GM12878 (cell line): Measurements from ENCODE around the gene ANO10. TPM values are rescaled to one million over a fixed set of nuclear protein-coding genes. Genes with fewer than 3 reads are reported as not detected.

Experiments
- ATAC-seq: fragments of 200-7000 bp; cut with Tn5 transposase; 3 replicates; pipeline ENCODE4 v1.9.1; 2020; ENCODE audit warnings: mild to moderate bottlenecking, moderate library complexity
- BruUV-seq: library from RNA; stranded (reverse); fragments of 400-500 nt; replicated peaks from 2 replicates; lab custom pipeline; 2021; lab: Mats Ljungman, UMichigan
- CTCF ChIA-PET: fragments of 300-600 bp; sonication (Branson Sonifier 250); formaldehyde crosslinking; extraction: SDS; loops from one replicate; lab custom pipeline; 2021; ENCODE audit warnings: inconsistent platforms; lab: Yijun Ruan, JAX
- POLR2A ChIA-PET: fragments of 350-600 bp; formaldehyde crosslinking; extraction: SDS; loops from one replicate; lab custom pipeline; 2021; ENCODE audit warnings: inconsistent platforms; lab: Charles Lee
- RAD21 ChIA-PET: fragments of 300-600 bp; sonication (Branson Sonifier 250); formaldehyde crosslinking; loops from one replicate; lab custom pipeline; 2023; ENCODE audit warnings: antibody characterized with exemption; ENCODE audit not compliant: unreplicated experiment; lab: Charles Lee
- SMC1A ChIA-PET: fragments of 300-600 bp; sonication (Branson Sonifier 250); formaldehyde crosslinking; loops from one replicate; lab custom pipeline; 2023; ENCODE audit not compliant: unreplicated experiment, uncharacterized antibody; lab: Charles Lee
- DNase-seq: peaks from one replicate; pipeline ENCODE4 v3.0.0-alpha.2; 2011; ENCODE audit warnings: low read depth, low spot score
- FAIRE-seq: peaks from 3 replicates; lab custom pipeline; 2011; peaks lifted over from hg19 to GRCh38; lab: Jason Lieb, UNC
- H2AFZ ChIP-seq: 2 replicates; pipeline ENCODE4 v1.6.0; 2011; ENCODE audit warnings: low read depth, low read length, control low read depth; ENCODE audit not compliant: control insufficient read depth
- H3K27ac ChIP-seq: 2 replicates; pipeline ENCODE4 v1.5.1; 2011; ENCODE audit warnings: control low read depth; ENCODE audit not compliant: control insufficient read depth, insufficient read depth
- H3K27me3 ChIP-seq, 2 experiments: replicated peaks in 1 of 2; 2 replicates each; pipeline versions ENCODE4 v1.6.0 to v1.6.1; 2011; ENCODE audit warnings: low read length in 1 of 2; ENCODE audit not compliant: control insufficient read depth in 2 of 2, insufficient read depth in 2 of 2
- H3K36me3 ChIP-seq, 2 experiments: 2 replicates each; pipeline ENCODE4 v1.5.1; 2011; ENCODE audit warnings: low read length in 1 of 2; ENCODE audit not compliant: control insufficient read depth in 2 of 2, insufficient read depth in 2 of 2
- H3K4me1 ChIP-seq: 2 replicates; pipeline ENCODE4 v1.6.1; 2011; ENCODE audit warnings: mild to moderate bottlenecking, low read length, moderate library complexity, mixed read lengths; ENCODE audit not compliant: control insufficient read depth, insufficient read depth
- H3K4me2 ChIP-seq: 2 replicates; pipeline ENCODE4 v1.6.0; 2011; ENCODE audit warnings: control low read depth; ENCODE audit not compliant: control insufficient read depth, insufficient read depth
- H3K4me3 ChIP-seq: fragments of 200-600 bp; sonication (generic); 2 replicates; pipeline ENCODE4 v1.5.1; 2016
- H3K79me2 ChIP-seq: 2 replicates; pipeline ENCODE4 v1.6.0; 2011; ENCODE audit warnings: low read length; ENCODE audit not compliant: control insufficient read depth, insufficient read depth
- H3K9ac ChIP-seq: 2 replicates; pipeline ENCODE4 v1.8.0; 2011; ENCODE audit warnings: low read length, control low read depth, mixed read lengths; ENCODE audit not compliant: control insufficient read depth, insufficient read depth
- H3K9me3 ChIP-seq: replicated peaks from 3 replicates; pipeline ENCODE4 v1.5.1; 2011; ENCODE audit warnings: mild to moderate bottlenecking, low read length; ENCODE audit not compliant: control insufficient read depth, insufficient read depth
- H4K20me1 ChIP-seq: 2 replicates; pipeline ENCODE4 v1.6.0; 2011; ENCODE audit not compliant: control insufficient read depth, insufficient read depth
- CEBPZ ChIP-seq: fragments of 150-350 bp; IDR thresholded peaks from 2 replicates; pipeline ENCODE4 v1.6.1; 2016; ENCODE audit warnings: low read depth, low read length
- CREB1 ChIP-seq: IDR thresholded peaks from 2 replicates; pipeline ENCODE4 v1.6.1; 2012; ENCODE audit warnings: low read depth, mild to moderate bottlenecking, inconsistent platforms
- CTCF ChIP-seq, 3 experiments: IDR thresholded peaks in 2 of 3; conservative IDR thresholded peaks in 1 of 3; 2 replicates each; pipeline ENCODE4 v1.5.1; 2011; ENCODE audit warnings: low read depth in 3 of 3, low read length in 3 of 3, mild to moderate bottlenecking in 3 of 3, control low read depth in 2 of 3, moderate library complexity in 2 of 3, inconsistent platforms in 1 of 3, mixed read lengths in 1 of 3; ENCODE audit not compliant: control insufficient read depth in 2 of 3, insufficient read depth in 1 of 3; ENCODE audit errors: extremely low read depth in 1 of 3
- EZH2 ChIP-seq: IDR thresholded peaks from 2 replicates; pipeline ENCODE4 v1.6.1; 2012; ENCODE audit warnings: low read depth, mild to moderate bottlenecking, control low read depth, inconsistent platforms, low read length, borderline replicate concordance; ENCODE audit not compliant: control insufficient read depth
- GABPA ChIP-seq: IDR thresholded peaks from 2 replicates; pipeline ENCODE4 v1.6.1; 2014; ENCODE audit warnings: antibody characterized with exemption, low read depth, mild to moderate bottlenecking, inconsistent platforms
- GATAD2B ChIP-seq: fragments of 450-650 bp; conservative IDR thresholded peaks from 2 replicates; pipeline ENCODE4 v1.6.1; 2017; ENCODE audit warnings: low read depth, mild to moderate bottlenecking, moderate library complexity
- HDGF ChIP-seq: fragments of 450-650 bp; IDR thresholded peaks from 2 replicates; pipeline ENCODE4 v1.6.1; 2016; ENCODE audit warnings: antibody characterized with exemption
- IRF3 ChIP-seq: fragments of 450-650 bp; IDR thresholded peaks from 2 replicates; pipeline ENCODE4 v1.6.1; 2014; ENCODE audit warnings: mild to moderate bottlenecking
- JUND ChIP-seq: IDR thresholded peaks from 2 replicates; pipeline ENCODE4 v1.6.1; 2012; ENCODE audit warnings: low read depth, mild to moderate bottlenecking, low read length, improper control_type of control experiment, moderate library complexity
- MYC ChIP-seq: IDR thresholded peaks from 2 replicates; pipeline ENCODE4 v1.6.1; 2011; ENCODE audit warnings: mild to moderate bottlenecking, low read length, moderate library complexity, inconsistent platforms; ENCODE audit not compliant: insufficient read depth, insufficient replicate concordance, insufficient read length, severe bottlenecking
- NFYB ChIP-seq: IDR thresholded peaks from 2 replicates; pipeline ENCODE4 v1.6.1; 2011; ENCODE audit warnings: low read depth, mild to moderate bottlenecking, low read length, improper control_type of control experiment, moderate library complexity; ENCODE audit not compliant: insufficient read depth
- NRF1 ChIP-seq: conservative IDR thresholded peaks from 2 replicates; pipeline ENCODE4 v1.6.1; 2011; ENCODE audit warnings: mild to moderate bottlenecking, low read depth, low read length, improper control_type of control experiment
- SMAD5 ChIP-seq: IDR thresholded peaks from 2 replicates; pipeline ENCODE4 v1.6.1; 2016; ENCODE audit warnings: antibody characterized with exemption, low read depth
- SMARCA5 ChIP-seq: fragments of 450-650 bp; IDR thresholded peaks from 2 replicates; pipeline ENCODE4 v1.6.1; 2017; ENCODE audit warnings: mild to moderate bottlenecking
- TBL1XR1 ChIP-seq: IDR thresholded peaks from 2 replicates; pipeline ENCODE4 v1.6.1; 2012; ENCODE audit warnings: low read depth, low read length, improper control_type of control experiment
- TCF12 ChIP-seq: IDR thresholded peaks from 2 replicates; pipeline ENCODE4 v1.6.1; 2011; ENCODE audit warnings: low read depth, mild to moderate bottlenecking, low read length
- USF1 ChIP-seq: IDR thresholded peaks from 2 replicates; pipeline ENCODE4 v1.6.1; 2011; ENCODE audit warnings: borderline replicate concordance, low read depth, mild to moderate bottlenecking, moderate library complexity, mixed read lengths, low read length; ENCODE audit not compliant: insufficient read depth; ENCODE audit errors: extremely low read length
- ZNF217 ChIP-seq: fragments of 450-650 bp; IDR thresholded peaks from 2 replicates; pipeline ENCODE4 v1.6.1; 2017; ENCODE audit warnings: antibody characterized with exemption, mild to moderate bottlenecking
- in situ Hi-C: fragments of 300-500 bp; cut with MboI; formaldehyde crosslinking; loops from 9 replicates; pipeline ENCODE4 v1.14.3; 2018; ENCODE audit warnings: mixed read lengths
- intact Hi-C: fragments of 100-400 bp; cut with micrococcal nuclease; formaldehyde crosslinking; loops from one replicate; pipeline ENCODE4 v1.14.2; 2022; ENCODE audit not compliant: unreplicated experiment
- polyA plus RNA-seq, 11 experiments: library from polyadenylated mRNA; depleted of rRNA in 4 of 11; unstranded in 6 of 11; stranded (reverse) in 5 of 11; fragments of >200 nt; fragmentation: Nextera tagmentation in 4 of 11; fragmentation: Illumina TruSeq in 1 of 11; extraction: Ambion mirVana in 4 of 11; extraction: Trizol in 1 of 11; gene quantifications; 1 replicate in 1 of 11; 2 replicates in 10 of 11; pipeline versions ENCODE4 v1.2.1 to v1.2.3, GENCODE V29; 2011 to 2016; ENCODE audit warnings: inconsistent platforms in 2 of 11, missing spikeins in 2 of 11, low read depth in 1 of 11
- total RNA-seq, 4 experiments: library from RNA; depleted of rRNA in 3 of 4; stranded (reverse); fragments of >200 nt in 3 of 4; fragmentation: Illumina TruSeq in 1 of 4; extraction: Trizol in 1 of 4; gene quantifications; 2 replicates each; pipeline versions ENCODE4 v1.2.1 to v1.2.3, GENCODE V29; 2013 to 2021

Gene ANO10
- total and polyA plus RNA-seq, 10 of the 15 experiments (the other 5 are each of a cell fraction or from before 2014, with no cell fraction given): 0.29 to 21.9 (median 1.6) TPM

GRCh38 chr3:43597961-43598360 is 23.9 kb downstream of the ANO10 start:
- in situ Hi-C loops (no loop called here), intact Hi-C loops (no loop called here)
- CTCF ChIA-PET: no interaction called here
- RAD21 ChIA-PET: no interaction called here
- no TSS peak for BruUV-seq
- H3K9ac ChIP-seq: no peak overlapping the region
- no peaks in the 10 kb centered on the region for H3K4me1 ChIP-seq
- DNase-seq: no peak
- SMC1A ChIA-PET: no interaction called here
- FAIRE-seq: peak; percentile 68
- H3K27ac ChIP-seq: no peak overlapping the region
- no peaks in the 10 kb centered on the region; a peak in 1 of 4 replicates for H3K36me3 ChIP-seq
- H3K9me3 ChIP-seq: no peaks in the 10 kb centered on the region
- H2AFZ ChIP-seq: no peak overlapping the region
- POLR2A ChIA-PET: no interaction called here
- H3K4me3 ChIP-seq: no peak overlapping the region
- TF ChIP-seq EZH2: no peak
- TF ChIP-seq HDGF: no peak
- no peak for TF ChIP-seq IRF3
- TF ChIP-seq CREB1: no peak
- no peak for TF ChIP-seq GATAD2B
- no peak for TF ChIP-seq CEBPZ
- TF ChIP-seq TBL1XR1: no peak
- TF ChIP-seq SMAD5: no peak
- TF ChIP-seq JUND: no peak
- no peak for TF ChIP-seq NFYB
- no peak for TF ChIP-seq SMARCA5
- TF ChIP-seq ZNF217: no peak
- TF ChIP-seq MYC: no peak
- TF ChIP-seq TCF12: no peak
- TF ChIP-seq CTCF (IDR thresholded peaks at IDR 0.05 in 2 of 3, conservative IDR thresholded peaks at IDR 0.05 in 1 of 3; ENCODE audit: control insufficient read depth in 2 of 3, extremely low read depth in 1 of 3, insufficient read depth in 1 of 3, low read depth in 3 of 3, low read length in 3 of 3): no peak
- no peak for TF ChIP-seq NRF1
- TF ChIP-seq USF1: no peak
- TF ChIP-seq GABPA: no peak
- H3K79me2 ChIP-seq: no peaks in the 10 kb centered on the region
- H3K4me2 ChIP-seq: no peak overlapping the region
- no peaks in the 10 kb centered on the region for H4K20me1 ChIP-seq
- no peaks in the 10 kb centered on the region for H3K27me3 ChIP-seq
- ATAC-seq: no peak
